ENCODE measurements around the gene LYPLA2. TPM values are rescaled to one million over a fixed set of nuclear protein-coding genes. Genes with fewer than 3 reads are reported as not detected.
"Not testable (repeated sequence)": the region's sequence is repeated elsewhere in the genome, so short reads cannot be mapped to it uniquely, and the experiment has no call there.

Gene LYPLA2
- polyA plus RNA-seq, 4 donors: 35.0 to 79.7 (median 63.3) TPM

DNA sequence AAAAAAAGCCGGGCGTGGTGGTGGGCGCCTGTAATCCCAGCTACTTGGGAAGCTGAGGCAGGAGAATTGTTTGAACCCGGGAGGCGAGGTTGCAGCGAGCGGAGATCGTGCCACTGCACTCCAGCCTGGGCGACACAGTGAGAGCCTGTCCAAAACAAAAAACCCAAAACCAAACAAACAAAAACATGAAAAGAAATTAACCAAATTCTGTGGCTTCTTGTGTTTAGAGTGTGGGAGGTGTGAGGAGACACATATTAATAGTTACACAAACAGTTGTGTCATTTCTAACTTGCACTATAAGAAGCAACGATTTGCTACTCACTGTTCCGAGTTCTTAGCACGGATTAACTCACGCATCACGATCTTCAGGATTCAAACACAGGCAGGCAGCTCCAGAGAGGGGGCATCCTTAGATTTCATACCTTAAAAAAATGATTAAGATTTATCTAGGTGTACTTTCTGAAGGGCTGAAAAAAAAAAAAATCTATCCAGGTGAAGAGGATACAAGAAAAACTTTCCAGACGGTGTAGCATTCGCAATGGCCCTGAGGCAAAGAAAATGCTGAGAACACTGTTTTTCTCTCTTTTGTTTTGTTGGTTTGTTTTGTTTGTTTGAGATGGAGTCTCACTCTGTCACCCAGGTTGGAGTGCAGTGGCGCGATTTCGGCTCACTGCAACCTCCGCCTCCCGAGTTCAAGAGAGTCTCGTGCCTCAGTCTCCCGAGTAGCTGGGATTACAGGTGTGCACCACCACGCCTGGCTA, 35.0 kb downstream of the LYPLA2 start:
- no peak for DNase-seq (ENCODE audit: low read depth in 4 of 4, low spot score in 3 of 4)

DNA sequence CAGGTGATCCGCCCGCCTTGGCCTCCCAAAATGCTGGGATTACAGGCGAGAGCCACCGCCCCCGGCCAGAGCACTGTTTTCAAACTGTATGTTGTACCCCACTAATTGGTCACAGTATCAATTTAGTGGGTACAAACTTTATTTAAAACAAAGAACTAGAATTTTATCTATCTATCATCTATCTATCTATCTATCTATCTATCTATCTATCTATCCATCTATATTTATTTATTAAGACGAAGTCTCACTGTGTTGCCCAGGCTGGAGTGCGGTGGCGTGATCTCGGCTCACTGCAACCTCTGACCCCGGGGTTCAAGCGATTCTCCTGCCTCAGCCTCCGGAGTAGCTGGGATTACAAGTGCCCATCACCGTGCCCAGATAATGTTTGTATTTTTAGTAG, 35.6 kb downstream of the LYPLA2 start:
- not testable (repeated sequence) for DNase-seq (ENCODE audit: low read depth in 4 of 4, low spot score in 3 of 4)

DNA sequence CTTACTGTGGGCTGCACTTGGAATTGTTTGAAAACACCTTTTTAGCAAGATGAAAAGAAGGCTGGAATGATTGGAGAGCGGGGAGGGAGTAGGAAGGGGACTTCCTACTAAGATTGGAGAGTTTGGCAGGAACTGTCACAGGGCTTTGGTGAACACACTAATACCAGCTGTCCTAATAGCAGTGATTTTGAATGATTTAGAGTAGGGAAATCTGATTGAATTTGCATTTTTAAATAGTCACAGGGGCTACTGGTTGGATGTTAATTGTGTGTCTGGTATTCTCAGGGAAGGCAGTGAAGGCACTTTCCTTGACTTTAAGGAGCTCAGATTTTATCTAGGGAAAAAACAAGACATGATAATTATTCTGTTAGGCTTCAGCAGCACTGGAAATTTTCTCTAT, 36.8 kb downstream of the LYPLA2 start:
- DNase-seq (ENCODE audit: low read depth in 4 of 4, low spot score in 3 of 4): no peak

DNA sequence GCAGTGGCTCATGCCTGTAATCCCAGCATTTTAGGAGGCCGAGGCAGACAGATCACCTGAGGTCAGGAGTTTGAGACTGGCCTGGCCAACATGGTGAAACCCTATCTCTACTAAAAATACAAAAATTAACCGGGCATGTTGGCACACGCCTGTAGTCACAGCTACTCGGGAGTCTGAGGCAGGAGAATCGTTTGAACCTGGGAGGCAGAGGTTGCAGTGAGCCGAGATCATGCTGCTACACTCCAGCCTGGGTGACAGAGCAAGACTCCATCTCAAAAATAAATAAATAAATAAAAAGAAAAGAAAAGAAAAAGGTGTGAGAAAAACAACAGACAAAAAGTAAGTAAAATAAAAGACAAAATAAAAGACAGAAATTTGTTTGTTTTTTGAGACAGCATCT, 43.2 kb downstream of the LYPLA2 start:
- DNase-seq (ENCODE audit: low read depth in 4 of 4, low spot score in 3 of 4): not testable (repeated sequence)

DNA sequence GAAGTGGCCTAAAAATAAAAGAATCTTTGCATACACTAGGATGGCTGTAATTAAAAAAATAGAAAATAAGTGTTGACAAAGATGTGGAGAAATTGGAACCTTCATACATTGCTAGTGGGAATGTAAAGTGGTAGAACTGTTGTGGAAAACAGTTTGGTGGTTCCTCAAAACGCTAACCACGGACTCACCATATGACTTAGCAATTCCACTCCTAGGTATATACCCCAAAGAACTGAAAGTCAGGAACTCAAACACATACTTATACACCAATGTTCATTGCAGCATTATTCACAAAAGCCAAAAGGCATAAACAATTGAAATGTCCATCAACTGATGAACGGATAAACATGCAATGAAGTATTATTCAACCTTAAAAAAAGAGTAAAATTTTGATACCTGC, 45.1 kb downstream of the LYPLA2 start:
- DNase-seq (ENCODE audit: low read depth in 4 of 4, low spot score in 3 of 4): no peak

DNA sequence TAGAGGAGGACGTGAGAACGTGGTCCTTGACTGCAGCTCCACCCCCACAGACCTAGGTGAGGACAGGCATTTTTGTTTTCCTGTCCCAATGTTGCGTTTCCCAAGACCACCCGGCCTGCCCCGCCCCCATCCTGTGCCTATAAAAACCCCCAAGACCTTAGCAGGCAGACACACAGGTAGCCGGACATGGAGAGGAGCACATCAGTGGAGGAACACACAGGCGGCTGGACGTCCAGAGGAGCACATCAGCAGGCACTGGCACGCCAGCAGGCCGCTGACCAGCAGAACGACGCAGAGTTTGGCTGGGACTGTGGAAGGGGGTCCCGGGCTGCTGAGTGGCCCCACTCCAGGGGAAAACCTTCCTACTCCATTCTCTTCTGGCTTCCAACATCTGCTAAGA, 47.0 kb downstream of the LYPLA2 start:
- no peak for DNase-seq (ENCODE audit: low read depth in 4 of 4, low spot score in 3 of 4)

DNA sequence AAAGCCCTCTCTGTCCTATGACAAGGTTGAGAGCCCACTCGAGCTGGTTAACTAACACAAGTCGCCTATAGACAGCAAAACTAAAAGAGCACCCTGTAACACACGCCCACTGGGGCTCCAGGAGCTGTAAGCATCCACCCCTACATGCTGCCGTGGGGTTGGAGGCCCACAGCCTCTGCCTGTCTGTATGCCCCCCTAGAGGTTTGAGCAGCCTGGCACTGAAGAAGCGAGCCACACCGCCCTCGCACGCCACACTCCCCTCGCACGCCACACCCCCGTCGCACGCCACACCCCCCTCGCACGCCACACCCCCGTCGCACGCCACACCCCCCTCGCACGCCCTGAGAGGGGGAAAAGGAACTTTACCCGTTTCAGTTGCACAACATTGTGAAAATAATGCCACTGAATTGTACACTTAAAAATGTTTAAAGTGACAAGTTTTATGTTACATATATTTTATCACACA, 47.5 kb downstream of the LYPLA2 start:
- peak in 1 of 4 donors; percentile 29 for DNase-seq (ENCODE audit: low read depth in 4 of 4, low spot score in 3 of 4)

DNA sequence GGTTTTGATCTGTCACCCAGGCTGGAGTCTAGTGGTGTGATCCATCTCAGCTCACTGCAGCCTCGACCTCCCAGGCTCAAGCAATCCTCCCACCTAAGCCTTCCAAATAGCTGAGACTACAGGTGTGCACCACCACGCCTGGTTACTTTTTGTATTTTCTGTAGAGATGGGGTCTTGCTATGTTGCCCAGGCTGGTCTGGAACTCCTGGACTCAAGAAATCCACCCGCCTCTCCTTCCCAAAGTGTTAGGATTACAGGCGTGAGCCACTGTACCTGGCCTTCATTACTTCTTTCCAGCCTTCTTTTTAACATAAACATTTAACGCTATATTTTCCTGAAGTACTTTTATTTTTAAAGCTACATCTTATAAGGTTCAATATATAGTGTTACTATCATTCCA, 52.7 kb downstream of the LYPLA2 start:
- no peak for DNase-seq (ENCODE audit: low read depth in 4 of 4, low spot score in 3 of 4)

Other genes starting within 250 kb of the LYPLA2 start
- 100 to 1,000 TPM; 178 to 393 (median 283) TPM for gene ID3, start 231.6 kb upstream of the LYPLA2 start, polyA plus RNA-seq (ENCODE audit: insufficient read length in 4 of 4)
- 1,000 to 10,000 TPM; 2,223 to 2,601 (median 2,402) TPM for gene RPL11, start 99.3 kb upstream of the LYPLA2 start, polyA plus RNA-seq (ENCODE audit: insufficient read length in 4 of 4)
- gene ELOA, start 47.7 kb upstream of the LYPLA2 start, polyA plus RNA-seq (ENCODE audit: insufficient read length in 4 of 4): 10 to 100 TPM; 31.5 to 35.9 (median 35.6) TPM
- 10 to 100 TPM; 57.6 to 66.9 (median 62.5) TPM for gene PITHD1, start 12.7 kb upstream of the LYPLA2 start, polyA plus RNA-seq (ENCODE audit: insufficient read length in 4 of 4)
- gene GALE, start 9.6 kb downstream of the LYPLA2 start, polyA plus RNA-seq (ENCODE audit: insufficient read length in 4 of 4): 10 to 100 TPM in 3 of 4 donors, 1 to 10 TPM in 1; 7.8 to 41.0 (median 28.3) TPM
- 10 to 100 TPM; 21.2 to 77.3 (median 64.7) TPM for gene HMGCL, start 34.3 kb downstream of the LYPLA2 start, polyA plus RNA-seq (ENCODE audit: insufficient read length in 4 of 4)
- gene FUCA1, start 77.1 kb downstream of the LYPLA2 start, polyA plus RNA-seq (ENCODE audit: insufficient read length in 4 of 4): 10 to 100 TPM; 43.1 to 49.0 (median 47.4) TPM
- under 1 TPM; 0.06 to 0.11 (median 0.07) TPM for gene CNR2, start 122.2 kb downstream of the LYPLA2 start, polyA plus RNA-seq (ENCODE audit: insufficient read length in 4 of 4)
- 100 to 1,000 TPM; 193 to 271 (median 203) TPM for gene PNRC2, start 168.7 kb downstream of the LYPLA2 start, polyA plus RNA-seq (ENCODE audit: insufficient read length in 4 of 4)
- 100 to 1,000 TPM; 170 to 256 (median 223) TPM for gene SRSF10, start 189.2 kb downstream of the LYPLA2 start, polyA plus RNA-seq (ENCODE audit: insufficient read length in 4 of 4)

Measured in left renal pelvis (tissue), 4 donors.